Fibroblast of lung (primary cell): ENCODE measurements around the gene UNC45A. TPM values are rescaled to one million over a fixed set of nuclear protein-coding genes. Genes with fewer than 3 reads are reported as not detected.

Experiments used
- DNase-seq, 2 donors: peaks; one replicate each; pipeline versions ENCODE4 v3.0.0 to v3.0.0-alpha.2; 2010; ENCODE audit warnings: low read depth in 2 of 2
- H2AFZ ChIP-seq: 2 replicates; pipeline ENCODE4 v1.5.1; 2012; ENCODE audit warnings: low read length, control low read depth, inconsistent platforms
- H3K27ac ChIP-seq: 2 replicates; pipeline ENCODE4 v1.5.1; 2011; ENCODE audit warnings: low read length, control low read depth; ENCODE audit not compliant: insufficient read depth
- H3K27me3 ChIP-seq: 2 replicates; pipeline ENCODE4 v1.5.1; 2011; ENCODE audit warnings: mild to moderate bottlenecking, low read length; ENCODE audit not compliant: control insufficient read depth, insufficient read depth
- H3K36me3 ChIP-seq: 2 replicates; pipeline ENCODE4 v1.5.1; 2011; ENCODE audit warnings: low read length; ENCODE audit not compliant: control insufficient read depth, insufficient read depth
- H3K4me1 ChIP-seq: 2 replicates; pipeline ENCODE4 v1.5.1; 2011; ENCODE audit warnings: low read length; ENCODE audit not compliant: control insufficient read depth, insufficient read depth; ENCODE audit errors: extremely low read depth
- H3K4me2 ChIP-seq: 2 replicates; pipeline ENCODE4 v1.5.1; 2011; ENCODE audit warnings: low read length, control low read depth; ENCODE audit not compliant: insufficient read depth; ENCODE audit errors: extremely low read depth
- H3K4me3 ChIP-seq, 4 experiments: fragments of 200-600 bp in 1 of 4; sonication (generic) in 1 of 4; replicated peaks in 1 of 4; 2 replicates each; pipeline ENCODE4 v1.5.1; 2011 to 2016; ENCODE audit warnings: low read length in 4 of 4, low read depth in 3 of 4, mild to moderate bottlenecking in 3 of 4, control low read depth in 2 of 4, inconsistent platforms in 1 of 4, mixed read lengths in 1 of 4; ENCODE audit not compliant: insufficient read depth in 1 of 4; ENCODE audit errors: control extremely low read depth in 1 of 4
- H3K79me2 ChIP-seq: 2 replicates; pipeline ENCODE4 v1.5.1; 2012; ENCODE audit warnings: mild to moderate bottlenecking, low read length, inconsistent platforms; ENCODE audit not compliant: control insufficient read depth, insufficient read depth
- H3K9ac ChIP-seq: 2 replicates; pipeline ENCODE4 v1.5.1; 2011; ENCODE audit warnings: mild to moderate bottlenecking, low read length, control low read depth; ENCODE audit not compliant: insufficient read depth
- H3K9me3 ChIP-seq: 2 replicates; pipeline ENCODE4 v1.5.1; 2012; ENCODE audit warnings: low read depth, low read length; ENCODE audit not compliant: control insufficient read depth, insufficient read depth
- H4K20me1 ChIP-seq: 2 replicates; pipeline ENCODE4 v1.5.1; 2011; ENCODE audit warnings: low read length; ENCODE audit not compliant: control insufficient read depth, insufficient read depth; ENCODE audit errors: extremely low read depth
- EZH2 ChIP-seq: IDR thresholded peaks from 2 replicates; pipeline ENCODE4 v1.5.1; 2012; ENCODE audit warnings: low read length, control low read depth, mild to moderate bottlenecking; ENCODE audit errors: missing control alignments
- polyA plus RNA-seq, 2 donors: library from polyadenylated mRNA; depleted of rRNA in 1 of 2; stranded (reverse) in 1 of 2; unstranded in 1 of 2; fragments of >200 nt; gene quantifications; 2 replicates each; pipeline ENCODE4 v1.2.1, GENCODE V29; 2011 to 2012; ENCODE audit warnings: missing spikeins in 1 of 2
- total RNA-seq: library from RNA; depleted of rRNA; stranded (reverse); fragments of >200 nt; gene quantifications from 2 replicates; pipeline ENCODE4 v1.2.1, GENCODE V29; 2014
- TF ChIP-seq, protein P1 (sequence below), 2 donors: IDR thresholded peaks in 1 of 2; conservative IDR thresholded peaks in 1 of 2; 1 replicate in 1 of 2; 2 replicates in 1 of 2; pipeline ENCODE4 v1.5.1; 2011 to 2012; ENCODE audit warnings: low read length in 2 of 2, control low read depth in 1 of 2, inconsistent platforms in 1 of 2, low read depth in 1 of 2, mild to moderate bottlenecking in 1 of 2

Gene UNC45A
- total and polyA plus RNA-seq, 2 donors (not counting 1 experiment from before 2014, with no cell fraction given), result 41.7 to 104 TPM

DNA sequence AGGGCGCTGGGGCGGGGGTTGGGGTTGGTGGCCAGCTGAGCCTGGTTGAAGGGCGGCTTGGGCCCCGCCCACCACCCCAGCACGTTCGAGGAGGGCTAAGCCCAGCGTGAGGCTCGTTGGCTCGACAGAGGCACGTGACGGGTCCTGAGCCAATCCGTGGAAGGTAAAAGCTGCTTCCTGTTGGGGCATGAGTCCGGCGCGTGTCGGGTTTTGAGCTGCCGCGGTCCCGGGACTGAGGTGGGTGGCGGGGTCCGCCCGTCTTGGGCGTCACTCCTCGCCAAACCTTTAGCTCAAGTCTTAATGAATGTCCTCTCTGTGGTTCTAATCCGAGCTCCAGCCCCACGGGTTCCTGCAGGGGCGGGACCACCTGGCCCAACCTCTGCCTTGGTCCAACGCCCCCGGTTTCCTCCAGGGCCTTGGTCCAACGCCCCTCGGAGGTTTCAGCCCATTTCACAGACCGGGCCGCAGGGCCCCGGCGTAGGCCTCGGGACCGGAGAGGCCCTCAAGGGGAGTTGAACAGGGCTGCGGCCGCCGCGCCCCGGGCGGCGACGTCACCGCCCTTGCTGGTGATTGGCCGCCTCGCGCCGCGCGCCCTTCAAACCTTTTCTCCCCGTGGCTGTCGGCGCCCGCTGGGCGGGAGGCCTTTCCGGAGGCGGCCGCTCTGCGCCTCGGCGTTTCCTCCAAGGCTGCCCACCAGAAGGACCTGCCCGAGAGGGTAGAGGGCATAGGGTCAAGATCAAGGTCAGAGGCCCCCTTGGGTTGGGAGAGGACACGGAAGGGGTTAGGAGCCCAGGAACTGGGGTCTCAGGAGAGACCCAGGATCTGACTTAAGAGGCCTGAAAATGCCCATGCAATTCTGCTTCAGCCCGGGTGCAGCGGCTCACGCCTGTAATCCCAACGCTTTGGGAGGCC is 19.9 kb downstream of the UNC45A start, which contains the start of gene RCCD1:
Gene RCCD1, plus strand, starts transcription at position 173 of the 912 bp plus-strand sequence. CDS start 1,851 bp downstream, outside the sequence.
- peak within 1 kb of the TSS; percentile 85 for H2AFZ ChIP-seq
- peak; percentile 94 for DNase-seq
- H3K9ac ChIP-seq, result peak within 1 kb of the TSS; percentile 89
- TF ChIP-seq, protein P1, sequence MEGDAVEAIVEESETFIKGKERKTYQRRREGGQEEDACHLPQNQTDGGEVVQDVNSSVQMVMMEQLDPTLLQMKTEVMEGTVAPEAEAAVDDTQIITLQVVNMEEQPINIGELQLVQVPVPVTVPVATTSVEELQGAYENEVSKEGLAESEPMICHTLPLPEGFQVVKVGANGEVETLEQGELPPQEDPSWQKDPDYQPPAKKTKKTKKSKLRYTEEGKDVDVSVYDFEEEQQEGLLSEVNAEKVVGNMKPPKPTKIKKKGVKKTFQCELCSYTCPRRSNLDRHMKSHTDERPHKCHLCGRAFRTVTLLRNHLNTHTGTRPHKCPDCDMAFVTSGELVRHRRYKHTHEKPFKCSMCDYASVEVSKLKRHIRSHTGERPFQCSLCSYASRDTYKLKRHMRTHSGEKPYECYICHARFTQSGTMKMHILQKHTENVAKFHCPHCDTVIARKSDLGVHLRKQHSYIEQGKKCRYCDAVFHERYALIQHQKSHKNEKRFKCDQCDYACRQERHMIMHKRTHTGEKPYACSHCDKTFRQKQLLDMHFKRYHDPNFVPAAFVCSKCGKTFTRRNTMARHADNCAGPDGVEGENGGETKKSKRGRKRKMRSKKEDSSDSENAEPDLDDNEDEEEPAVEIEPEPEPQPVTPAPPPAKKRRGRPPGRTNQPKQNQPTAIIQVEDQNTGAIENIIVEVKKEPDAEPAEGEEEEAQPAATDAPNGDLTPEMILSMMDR (conservative IDR thresholded peaks at IDR 0.05 in 1 of 2, IDR thresholded peaks at IDR 0.05 in 1 of 2; ENCODE audit: low read depth in 1 of 2, low read length in 2 of 2), result no peak
- no peak for TF ChIP-seq EZH2
- H3K79me2 ChIP-seq, result peaks cover 3% of the 10 kb centered on the region
- no peaks in the 10 kb centered on the region for H3K27me3 ChIP-seq
- peak within 1 kb of the TSS; percentile 85 for H3K4me2 ChIP-seq
- peak within 1 kb of the TSS; percentile 98 for H3K27ac ChIP-seq
- H3K4me3 ChIP-seq, result peak within 1 kb of the TSS; percentile 67 to 96 (median 72)
- H3K4me1 ChIP-seq, result peaks cover 6% of the 10 kb centered on the region
- H3K9me3 ChIP-seq, result no peaks in the 10 kb centered on the region
- no peaks in the 10 kb centered on the region for H4K20me1 ChIP-seq
- peaks cover 21% of the 10 kb centered on the region for H3K36me3 ChIP-seq

- Histone ChIP-seq H3K4me3 (peak overlapping the region in 3 of 4 experiments; percentile 61 to 96 (median 71)), H3K9me3 (no peaks in the 10 kb centered on the region), H4K20me1 (no peaks in the 10 kb centered on the region), H3K9ac (no peak overlapping the region), H3K4me2 (peak overlapping the region; percentile 88), H3K4me1 (peaks cover 6% of the 10 kb centered on the region), H3K36me3 (peaks cover 18% of the 10 kb centered on the region), H2AFZ (no peak overlapping the region), H3K27ac (peak overlapping the region; percentile 98), H3K79me2 (peaks cover 3% of the 10 kb centered on the region), H3K27me3 (no peaks in the 10 kb centered on the region)
- TF ChIP-seq, protein P1 (conservative IDR thresholded peaks at IDR 0.05 in 1 of 2, IDR thresholded peaks at IDR 0.05 in 1 of 2; ENCODE audit: low read depth in 1 of 2, low read length in 2 of 2), result no peak
- TF ChIP-seq EZH2, result no peak
- DNase-seq, result no peak
Observed at GRCh38 chr15:90955624-90956273, 20.7 kb downstream of the UNC45A start.
